IMR-90 (cell line): ENCODE measurements around the gene C11orf65. TPM values are rescaled to one million over a fixed set of nuclear protein-coding genes. Genes with fewer than 3 reads are reported as not detected.

Experiments
- ATAC-seq: fragments of 200-7000 bp; cut with Tn5 transposase; 2 replicates; pipeline ENCODE4 v1.9.1; 2020; ENCODE audit warnings: low read depth, mild to moderate bottlenecking, moderate library complexity
- BruUV-seq: library from RNA; stranded (reverse); fragments of 400-500 nt; replicated peaks from 2 replicates; lab custom pipeline; 2021; lab: Mats Ljungman, UMichigan
- CTCF ChIA-PET: fragments of 300-600 bp; formaldehyde crosslinking; extraction: SDS; loops from one replicate; lab custom pipeline; 2021; ENCODE audit warnings: antibody characterized with exemption; lab: Yijun Ruan, JAX
- POLR2A ChIA-PET: fragments of 300-600 bp; sonication (Branson Sonifier 250); formaldehyde crosslinking; loops from one replicate; lab custom pipeline; 2022; ENCODE audit warnings: antibody characterized with exemption; ENCODE audit not compliant: unreplicated experiment; lab: Charles Lee
- DNase-seq: peaks from one replicate; pipeline ENCODE4 v3.0.0; 2013
- H2AFZ ChIP-seq: replicated peaks from 2 replicates; pipeline ENCODE3; 2013; ENCODE audit warnings: low read length, mild to moderate bottlenecking; ENCODE audit not compliant: poor library complexity
- H2AK5ac ChIP-seq: 2 replicates; pipeline ENCODE4 v1.6.1; 2013; ENCODE audit warnings: low read depth, low read length, inconsistent platforms
- H2AK9ac ChIP-seq: replicated peaks from 2 replicates; pipeline ENCODE3; 2013; ENCODE audit warnings: mild to moderate bottlenecking, low read depth, low read length, moderate library complexity; ENCODE audit not compliant: poor library complexity
- H2BK120ac ChIP-seq: 2 replicates; pipeline ENCODE4 v1.6.1; 2013; ENCODE audit warnings: low read depth, low read length, inconsistent platforms
- H2BK15ac ChIP-seq: 3 replicates; pipeline ENCODE4 v1.6.1; 2013; ENCODE audit warnings: low read depth, low read length, inconsistent platforms
- H2BK20ac ChIP-seq: 2 replicates; pipeline ENCODE4 v1.6.1; 2013; ENCODE audit warnings: low read depth, mild to moderate bottlenecking, inconsistent platforms, low read length, moderate library complexity
- H2BK5ac ChIP-seq: 2 replicates; pipeline ENCODE4 v1.6.1; 2013; ENCODE audit warnings: mild to moderate bottlenecking, low read depth, low read length, inconsistent platforms; ENCODE audit not compliant: poor library complexity, severe bottlenecking
- H3K14ac ChIP-seq: replicated peaks from 2 replicates; pipeline ENCODE4 v1.6.1; 2013; ENCODE audit warnings: low read depth, low read length, inconsistent platforms
- H3K18ac ChIP-seq: 2 replicates; pipeline ENCODE4 v1.6.1; 2013; ENCODE audit warnings: low read depth, low read length, control low read depth
- H3K23ac ChIP-seq: 2 replicates; pipeline ENCODE4 v1.6.1; 2013; ENCODE audit warnings: low read depth, low read length, inconsistent platforms
- H3K27ac ChIP-seq: 2 replicates; pipeline ENCODE4 v1.5.1; 2013; ENCODE audit warnings: mild to moderate bottlenecking, control low read depth, low read length; ENCODE audit not compliant: insufficient read depth
- H3K27me3 ChIP-seq: 2 replicates; pipeline ENCODE4 v1.6.1; 2013; ENCODE audit warnings: low read length; ENCODE audit not compliant: control insufficient read depth, insufficient read depth
- H3K36me3 ChIP-seq: 2 replicates; pipeline ENCODE4 v1.6.1; 2013; ENCODE audit warnings: low read length, mixed read lengths; ENCODE audit not compliant: control insufficient read depth, insufficient read depth
- H3K4ac ChIP-seq: 2 replicates; pipeline ENCODE4 v1.6.1; 2013; ENCODE audit warnings: low read depth, low read length, inconsistent platforms
- H3K4me1 ChIP-seq: 2 replicates; pipeline ENCODE4 v1.6.1; 2013; ENCODE audit warnings: low read length, mixed read lengths; ENCODE audit not compliant: control insufficient read depth, insufficient read depth
- H3K4me2 ChIP-seq: 2 replicates; pipeline ENCODE4 v1.6.1; 2013; ENCODE audit warnings: low read depth, mild to moderate bottlenecking, control low read depth, low read length, moderate library complexity
- H3K4me3 ChIP-seq: 2 replicates; pipeline ENCODE4 v1.5.1; 2013; ENCODE audit warnings: low read depth, mild to moderate bottlenecking, control low read depth, low read length, moderate library complexity; ENCODE audit not compliant: insufficient read depth
- H3K56ac ChIP-seq: 2 replicates; pipeline ENCODE4 v1.6.1; 2013; ENCODE audit warnings: low read length, inconsistent platforms; ENCODE audit not compliant: insufficient read depth; ENCODE audit errors: extremely low read depth
- H3K79me1 ChIP-seq, 2 experiments: 2 replicates each; pipeline ENCODE4 v1.6.1; 2013; ENCODE audit warnings: low read length in 2 of 2, inconsistent platforms in 1 of 2, low read depth in 1 of 2
- H3K9ac ChIP-seq: 2 replicates; pipeline ENCODE4 v1.6.1; 2013; ENCODE audit warnings: low read depth, low read length, control low read depth
- H3K9me1 ChIP-seq: 2 replicates; pipeline ENCODE4 v1.6.1; 2013; ENCODE audit warnings: low read length, inconsistent platforms; ENCODE audit not compliant: insufficient read depth
- H3K9me3 ChIP-seq: 2 replicates; pipeline ENCODE4 v1.6.1; 2013; ENCODE audit warnings: low read length; ENCODE audit not compliant: control insufficient read depth, insufficient read depth
- H4K20me1 ChIP-seq: 2 replicates; pipeline ENCODE4 v1.6.1; 2013; ENCODE audit warnings: low read length, inconsistent platforms; ENCODE audit not compliant: insufficient read depth
- H4K5ac ChIP-seq: 2 replicates; pipeline ENCODE4 v1.6.1; 2013; ENCODE audit warnings: mild to moderate bottlenecking, low read depth, low read length, control low read depth
- H4K8ac ChIP-seq, 2 experiments: 2 replicates each; pipeline ENCODE4 v1.6.1; 2013; ENCODE audit warnings: low read depth in 2 of 2, low read length in 2 of 2, control low read depth in 1 of 2, inconsistent platforms in 1 of 2
- H4K91ac ChIP-seq: 2 replicates; pipeline ENCODE4 v1.6.1; 2013; ENCODE audit warnings: low read depth, low read length, inconsistent platforms; ENCODE audit not compliant: insufficient read depth
- BHLHE40 ChIP-seq: fragments of 150-350 bp; IDR thresholded peaks from 2 replicates; pipeline ENCODE4 v1.6.1; 2016; ENCODE audit warnings: mild to moderate bottlenecking, low read depth, low read length
- CEBPB ChIP-seq: IDR thresholded peaks from 2 replicates; pipeline ENCODE4 v1.6.1; 2012; ENCODE audit warnings: low read depth, low read length, improper control_type of control experiment
- CHD1 ChIP-seq: IDR thresholded peaks from 2 replicates; pipeline ENCODE4 v1.6.1; 2012; ENCODE audit warnings: low read depth, low read length, improper control_type of control experiment
- CTCF ChIP-seq: conservative IDR thresholded peaks from 2 replicates; pipeline ENCODE4 v1.5.1; 2012; ENCODE audit warnings: mild to moderate bottlenecking, low read depth, low read length, improper control_type of control experiment
- ELK1 ChIP-seq: fragments of 150-350 bp; IDR thresholded peaks from 2 replicates; pipeline ENCODE4 v1.6.1; 2016; ENCODE audit warnings: low read depth, mild to moderate bottlenecking, low read length, moderate library complexity, borderline replicate concordance
- FOS ChIP-seq: fragments of 150-350 bp; IDR thresholded peaks from 2 replicates; pipeline ENCODE4 v1.6.1; 2016; ENCODE audit warnings: low read depth, low read length
- MAFK ChIP-seq: IDR thresholded peaks from 2 replicates; pipeline ENCODE4 v1.6.1; 2012; ENCODE audit warnings: low read depth, low read length, improper control_type of control experiment
- MAZ ChIP-seq: IDR thresholded peaks from 2 replicates; pipeline ENCODE4 v1.6.1; 2012; ENCODE audit warnings: low read depth, mild to moderate bottlenecking, low read length, improper control_type of control experiment, moderate library complexity, borderline replicate concordance
- NFE2L2 ChIP-seq: fragments of 150-350 bp; IDR thresholded peaks from 2 replicates; pipeline ENCODE4 v1.6.1; 2016; ENCODE audit warnings: low read depth, mild to moderate bottlenecking, low read length
- POLR2A ChIP-seq: IDR thresholded peaks from 2 replicates; pipeline ENCODE4 v1.6.1; 2012; ENCODE audit warnings: mild to moderate bottlenecking, low read depth, low read length
- RAD21 ChIP-seq: IDR thresholded peaks from 2 replicates; pipeline ENCODE4 v1.6.1; 2012; ENCODE audit warnings: low read length, improper control_type of control experiment
- RCOR1 ChIP-seq: IDR thresholded peaks from 2 replicates; pipeline ENCODE4 v1.6.1; 2012; ENCODE audit warnings: mild to moderate bottlenecking, low read length, improper control_type of control experiment; ENCODE audit not compliant: insufficient replicate concordance
- RFX5 ChIP-seq: IDR thresholded peaks from 2 replicates; pipeline ENCODE4 v1.8.0; 2012; ENCODE audit warnings: low read depth, mild to moderate bottlenecking, low read length, moderate library complexity
- SMC3 ChIP-seq: fragments of 150-350 bp; IDR thresholded peaks from 2 replicates; pipeline ENCODE4 v1.6.1; 2016; ENCODE audit warnings: low read depth, mild to moderate bottlenecking, antibody characterized with exemption, low read length, moderate library complexity
- USF2 ChIP-seq: fragments of 150-350 bp; IDR thresholded peaks from 2 replicates; pipeline ENCODE4 v1.6.1; 2017; ENCODE audit warnings: mild to moderate bottlenecking, antibody characterized with exemption, low read length, low read depth
- WGBS, 2 experiments: methylation state at CpG; one replicate each; pipeline versions ENCODE4 v1.1.5 to v1.1.7; 2013; ENCODE audit warnings: missing lambda C conversion rate in 2 of 2; ENCODE audit not compliant: insufficient read length in 1 of 2; ENCODE audit errors: extremely low coverage in 2 of 2; 5-methylcytosine and 5-hydroxymethylcytosine counted together
- dilution Hi-C: fragments of 300-500 bp; cut with HindIII; formaldehyde crosslinking; loops from one replicate; pipeline ENCODE4 v1.14.3; 2018; ENCODE audit warnings: low sequenced_read_pairs; ENCODE audit not compliant: unreplicated experiment
- in situ Hi-C: fragments of 300-500 bp; cut with MboI; formaldehyde crosslinking; loops from 3 replicates; pipeline ENCODE4 v1.14.3; 2019; ENCODE audit warnings: low sequenced_read_pairs, inconsistent platforms, mixed read lengths
- intact Hi-C: fragments of 100-400 bp; cut with micrococcal nuclease; formaldehyde crosslinking; loops from 2 replicates; pipeline ENCODE4 v1.10.0; 2022
- polyA plus RNA-seq, 3 experiments: library from polyadenylated mRNA; depleted of rRNA; stranded (reverse); fragments of >200 nt; gene quantifications; 2 replicates each; pipeline ENCODE4 v1.2.3, GENCODE V29; 2012; ENCODE audit warnings: low replicate concordance in 1 of 3
- total RNA-seq: library from RNA; depleted of rRNA; stranded (reverse); fragments of >200 nt; gene quantifications from 2 replicates; pipeline ENCODE4 v1.2.3, GENCODE V29; 2012

The C11orf65 gene
- total and polyA plus RNA-seq, 2 of the 4 experiments (the other 2 are of a cell fraction) = 0.12 to 0.18 TPM

- DNase-seq = no peak
- Histone ChIP-seq H2BK15ac (no peak overlapping the region), H3K4me1 (peaks cover 2% of the 10 kb centered on the region; the same call in 1 of the 2 replicates), H3K14ac (no peak overlapping the region), H4K5ac (no peak overlapping the region), H2BK5ac (no peak overlapping the region), H3K9me1 (no peaks in the 10 kb centered on the region), H3K9me3 (no peaks in the 10 kb centered on the region), H4K20me1 (no peaks in the 10 kb centered on the region), H2BK20ac (no peak overlapping the region), H3K9ac (no peak overlapping the region), H3K18ac (no peak overlapping the region), H2AFZ (no peak overlapping the region), H3K79me1 (no peaks in the 10 kb centered on the region), H3K27me3 (no peaks in the 10 kb centered on the region), H3K23ac (no peak overlapping the region), H3K4ac (no peak overlapping the region), H3K27ac (no peak overlapping the region), H4K91ac (no peak overlapping the region), H3K36me3 (no peaks in the 10 kb centered on the region), H2AK9ac (no peak overlapping the region), H3K4me3 (no peak overlapping the region), H3K56ac (no peak overlapping the region), H2BK120ac (no peak overlapping the region), H3K4me2 (no peak overlapping the region), H4K8ac (no peak overlapping the region), H2AK5ac (no peak overlapping the region)
- intact Hi-C loops (no loop called here), in situ Hi-C loops (no loop called here), dilution Hi-C loops (no loop called here)
- 100% methylated on average over 1 of the region's 4 CpGs; no CpG with 5 or more reads in 1 of the 2 experiments for WGBS, 2 experiments
- ChIA-PET POLR2A (no interaction called here), CTCF (no interaction called here)
- TF ChIP-seq ELK1 = no peak
- TF ChIP-seq MAFK = no peak
- TF ChIP-seq RAD21 = no peak
- TF ChIP-seq BHLHE40 = no peak
- no peak for TF ChIP-seq RFX5
- TF ChIP-seq CTCF = no peak
- TF ChIP-seq FOS = no peak
- TF ChIP-seq MAZ = no peak
- TF ChIP-seq NFE2L2 = no peak
- TF ChIP-seq SMC3 = no peak
- no peak for TF ChIP-seq RCOR1
- no peak for TF ChIP-seq CEBPB
- no peak for TF ChIP-seq USF2
- no peak for TF ChIP-seq CHD1
- TF ChIP-seq POLR2A = no peak
- ATAC-seq = no peak
- BruUV-seq = no TSS peak
These were observed 48.8 kb upstream of the C11orf65 start for GRCh38 chr11:108516125-108516524.
